ENCODE results near the gene MOK. TPM values are rescaled to one million over a fixed set of nuclear protein-coding genes. Genes with fewer than 3 reads are reported as not detected.

MOK gene
- total RNA-seq, 1 experiment from 2014 or later = 2.0 TPM

DNA sequence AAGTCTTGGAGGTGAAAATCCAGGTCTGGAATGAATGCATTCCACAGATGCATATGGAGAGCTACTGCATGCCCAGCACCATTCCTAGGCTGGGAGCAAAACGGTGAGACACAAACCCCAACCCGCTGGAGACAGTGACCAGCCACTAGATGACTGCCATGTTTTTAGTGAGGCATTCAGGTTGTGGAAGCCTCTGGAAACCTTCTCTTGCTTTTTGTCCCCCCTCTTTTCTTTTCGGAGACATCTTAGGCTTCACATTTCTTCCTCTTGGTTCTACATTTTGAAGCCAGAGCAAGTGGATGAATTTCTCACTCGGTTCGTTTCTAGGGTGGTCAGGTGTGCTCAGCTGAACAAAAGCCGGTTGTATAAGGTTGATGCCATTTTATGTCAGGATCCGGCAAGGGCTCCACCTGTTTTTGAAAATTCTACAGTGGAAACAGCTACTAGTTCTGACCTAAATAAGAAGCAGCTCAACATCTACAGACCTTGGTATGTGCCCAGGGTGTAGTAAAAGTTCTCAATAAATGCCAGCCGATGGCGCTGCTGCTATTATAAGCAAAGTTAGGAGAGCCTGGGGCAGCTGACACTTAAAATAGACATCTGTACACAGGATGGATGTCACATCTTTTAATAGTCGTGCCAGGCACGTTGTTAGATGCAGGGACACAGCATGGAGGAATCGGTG is 12.7 kb upstream of the MOK start:
- Mint-ChIP-seq H3K4me3 (peak overlapping the region; percentile 93), H3K27ac (peak overlapping the region; percentile 95), H3K27me3 (ENCODE audit: low read depth) (peaks cover 25% of the 10 kb centered on the region), H3K4me1 (peaks cover 49% of the 10 kb centered on the region), H3K9me3 (no peaks in the 10 kb centered on the region), H3K36me3 (no peaks in the 10 kb centered on the region)
- no peak for TF ChIP-seq SMAD3 (CRISPR knock-in tag; IDR thresholded peaks at IDR 0.05; ENCODE audit: borderline replicate concordance)
- TF ChIP-seq, protein P1, sequence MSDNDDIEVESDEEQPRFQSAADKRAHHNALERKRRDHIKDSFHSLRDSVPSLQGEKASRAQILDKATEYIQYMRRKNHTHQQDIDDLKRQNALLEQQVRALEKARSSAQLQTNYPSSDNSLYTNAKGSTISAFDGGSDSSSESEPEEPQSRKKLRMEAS (CRISPR knock-in tag; IDR thresholded peaks at IDR 0.05) = no peak
- TF ChIP-seq TEAD1 (CRISPR knock-in tag; IDR thresholded peaks at IDR 0.05) = no peak
- no peak for TF ChIP-seq ZNF138 (CRISPR knock-in tag; conservative IDR thresholded peaks at IDR 0.05)
- TF ChIP-seq FOXJ3 (CRISPR knock-in tag; IDR thresholded peaks at IDR 0.05; ENCODE audit: borderline replicate concordance) = no peak
- no peak for TF ChIP-seq ZBTB21 (CRISPR knock-in tag; IDR thresholded peaks at IDR 0.05; ENCODE audit: borderline replicate concordance)
- ChIA-PET CTCF (interaction anchor here (0.5 to 2.2 kb wide), 4 partner anchors 13 to 529 kb away, joined by 3 to 7 read pairs (median 3); partner anchors contain the start of gene MOK), POLR2A (interaction anchor here (1.3 kb wide), 1 partner anchor 192 kb away, joined by 3 read pairs; no protein-coding TSS in a partner anchor)
- ATAC-seq (no peak), DNase-seq (ENCODE audit: low spot score) (no peak)

DNA sequence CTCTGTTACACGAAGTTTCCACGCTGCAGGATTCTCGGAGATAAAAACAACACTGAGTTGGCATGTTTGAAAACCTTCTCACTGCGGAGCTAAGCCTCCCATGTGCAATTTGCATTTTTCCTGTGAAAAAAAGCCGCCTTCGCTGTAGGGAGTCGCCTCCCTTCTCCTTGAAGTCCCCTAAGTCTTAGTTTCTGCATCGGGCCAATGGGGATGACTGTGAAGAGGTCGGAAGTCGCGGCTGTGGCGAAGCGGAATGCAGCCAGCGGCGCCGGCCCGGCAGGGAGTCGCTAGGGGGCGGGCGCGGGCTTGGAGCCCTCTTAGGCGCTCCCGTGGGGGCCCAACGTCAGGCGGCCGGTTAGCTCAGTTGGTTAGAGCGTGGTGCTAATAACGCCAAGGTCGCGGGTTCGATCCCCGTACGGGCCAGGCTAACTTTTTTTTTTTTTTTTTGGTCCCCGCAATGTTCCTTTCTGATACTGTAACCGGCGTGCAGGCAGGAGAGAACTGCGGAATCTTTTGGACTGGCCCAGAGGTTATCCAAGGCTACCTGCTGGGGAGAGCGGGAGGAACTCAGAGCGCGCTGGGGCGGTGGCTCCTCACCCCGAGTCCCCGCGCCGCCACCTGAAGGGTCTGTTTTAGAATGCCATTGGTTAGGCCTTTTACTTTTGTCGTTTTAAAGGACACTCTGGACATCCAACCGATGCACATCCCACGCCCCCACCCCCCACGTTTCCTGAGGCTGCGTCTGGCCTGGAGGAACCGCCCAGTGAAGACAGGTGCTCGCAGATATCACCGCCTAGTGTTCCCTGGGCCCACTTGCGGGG is 12.0 kb upstream of the MOK start:
- Mint-ChIP-seq H3K4me1 (peaks cover 49% of the 10 kb centered on the region), H3K27ac (peak overlapping the region; percentile 98), H3K27me3 (ENCODE audit: low read depth) (peaks cover 25% of the 10 kb centered on the region), H3K4me3 (peak overlapping the region; percentile 93), H3K9me3 (no peaks in the 10 kb centered on the region), H3K36me3 (no peaks in the 10 kb centered on the region)
- CTCF ChIA-PET = interaction anchor here (0.5 to 3.6 kb wide), 10 partner anchors 12 to 1299 kb away, joined by 3 to 33 read pairs (median 4); partner anchors contain the start of gene MOK
- ATAC-seq = peak; percentile 66
- POLR2A ChIA-PET = interaction anchor here (0.6 to 1.3 kb wide), 7 partner anchors 95 to 311 kb away, joined by 3 to 13 read pairs (median 4); partner anchors contain the start of gene WDR20
- DNase-seq (ENCODE audit: low spot score) = peak; percentile 92
- no peak for TF ChIP-seq RORB (CRISPR knock-in tag; IDR thresholded peaks at IDR 0.05)
- TF ChIP-seq, protein P2, sequence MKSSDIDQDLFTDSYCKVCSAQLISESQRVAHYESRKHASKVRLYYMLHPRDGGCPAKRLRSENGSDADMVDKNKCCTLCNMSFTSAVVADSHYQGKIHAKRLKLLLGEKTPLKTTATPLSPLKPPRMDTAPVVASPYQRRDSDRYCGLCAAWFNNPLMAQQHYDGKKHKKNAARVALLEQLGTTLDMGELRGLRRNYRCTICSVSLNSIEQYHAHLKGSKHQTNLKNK (CRISPR knock-in tag; IDR thresholded peaks at IDR 0.05) = no peak; the same call in 1 of the 2 replicates
- no peak for TF ChIP-seq OVOL2 (CRISPR knock-in tag; IDR thresholded peaks at IDR 0.05; ENCODE audit: borderline replicate concordance)
- TF ChIP-seq, protein P3, sequence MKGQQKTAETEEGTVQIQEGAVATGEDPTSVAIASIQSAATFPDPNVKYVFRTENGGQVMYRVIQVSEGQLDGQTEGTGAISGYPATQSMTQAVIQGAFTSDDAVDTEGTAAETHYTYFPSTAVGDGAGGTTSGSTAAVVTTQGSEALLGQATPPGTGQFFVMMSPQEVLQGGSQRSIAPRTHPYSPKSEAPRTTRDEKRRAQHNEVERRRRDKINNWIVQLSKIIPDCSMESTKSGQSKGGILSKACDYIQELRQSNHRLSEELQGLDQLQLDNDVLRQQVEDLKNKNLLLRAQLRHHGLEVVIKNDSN (CRISPR knock-in tag; IDR thresholded peaks at IDR 0.05) = peak; percentile 37; the same call in 1 of the 2 replicates
- peak; percentile 63; the same call in 1 of the 2 replicates for TF ChIP-seq CBFB (CRISPR knock-in tag; IDR thresholded peaks at IDR 0.05; ENCODE audit: low read depth)
- peak; percentile 35; the same call in 1 of the 2 replicates for TF ChIP-seq CREB1 (CRISPR knock-in tag; IDR thresholded peaks at IDR 0.05)
- TF ChIP-seq ZNF671 (CRISPR knock-in tag; IDR thresholded peaks at IDR 0.05) = no peak
- TF ChIP-seq, protein P4, sequence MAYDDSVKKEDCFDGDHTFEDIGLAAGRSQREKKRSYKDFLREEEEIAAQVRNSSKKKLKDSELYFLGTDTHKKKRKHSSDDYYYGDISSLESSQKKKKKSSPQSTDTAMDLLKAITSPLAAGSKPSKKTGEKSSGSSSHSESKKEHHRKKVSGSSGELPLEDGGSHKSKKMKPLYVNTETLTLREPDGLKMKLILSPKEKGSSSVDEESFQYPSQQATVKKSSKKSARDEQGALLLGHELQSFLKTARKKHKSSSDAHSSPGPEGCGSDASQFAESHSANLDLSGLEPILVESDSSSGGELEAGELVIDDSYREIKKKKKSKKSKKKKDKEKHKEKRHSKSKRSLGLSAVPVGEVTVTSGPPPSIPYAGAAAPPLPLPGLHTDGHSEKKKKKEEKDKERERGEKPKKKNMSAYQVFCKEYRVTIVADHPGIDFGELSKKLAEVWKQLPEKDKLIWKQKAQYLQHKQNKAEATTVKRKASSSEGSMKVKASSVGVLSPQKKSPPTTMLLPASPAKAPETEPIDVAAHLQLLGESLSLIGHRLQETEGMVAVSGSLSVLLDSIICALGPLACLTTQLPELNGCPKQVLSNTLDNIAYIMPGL (CRISPR knock-in tag; IDR thresholded peaks at IDR 0.05) = peak; percentile 95
- TF ChIP-seq MYBL2 (CRISPR knock-in tag; IDR thresholded peaks at IDR 0.05) = no peak
- no peak for TF ChIP-seq TCF7 (CRISPR knock-in tag; IDR thresholded peaks at IDR 0.05; ENCODE audit: low read depth)
- peak; percentile 93; the same call in 1 of the 2 replicates for TF ChIP-seq GTF2I (CRISPR knock-in tag; conservative IDR thresholded peaks at IDR 0.05)
- TF ChIP-seq TEAD1 (CRISPR knock-in tag; IDR thresholded peaks at IDR 0.05) = peak; percentile 82; the same call in 1 of the 2 replicates
- TF ChIP-seq SMAD4 (CRISPR knock-in tag; IDR thresholded peaks at IDR 0.05) = no peak
- TF ChIP-seq, protein P5, sequence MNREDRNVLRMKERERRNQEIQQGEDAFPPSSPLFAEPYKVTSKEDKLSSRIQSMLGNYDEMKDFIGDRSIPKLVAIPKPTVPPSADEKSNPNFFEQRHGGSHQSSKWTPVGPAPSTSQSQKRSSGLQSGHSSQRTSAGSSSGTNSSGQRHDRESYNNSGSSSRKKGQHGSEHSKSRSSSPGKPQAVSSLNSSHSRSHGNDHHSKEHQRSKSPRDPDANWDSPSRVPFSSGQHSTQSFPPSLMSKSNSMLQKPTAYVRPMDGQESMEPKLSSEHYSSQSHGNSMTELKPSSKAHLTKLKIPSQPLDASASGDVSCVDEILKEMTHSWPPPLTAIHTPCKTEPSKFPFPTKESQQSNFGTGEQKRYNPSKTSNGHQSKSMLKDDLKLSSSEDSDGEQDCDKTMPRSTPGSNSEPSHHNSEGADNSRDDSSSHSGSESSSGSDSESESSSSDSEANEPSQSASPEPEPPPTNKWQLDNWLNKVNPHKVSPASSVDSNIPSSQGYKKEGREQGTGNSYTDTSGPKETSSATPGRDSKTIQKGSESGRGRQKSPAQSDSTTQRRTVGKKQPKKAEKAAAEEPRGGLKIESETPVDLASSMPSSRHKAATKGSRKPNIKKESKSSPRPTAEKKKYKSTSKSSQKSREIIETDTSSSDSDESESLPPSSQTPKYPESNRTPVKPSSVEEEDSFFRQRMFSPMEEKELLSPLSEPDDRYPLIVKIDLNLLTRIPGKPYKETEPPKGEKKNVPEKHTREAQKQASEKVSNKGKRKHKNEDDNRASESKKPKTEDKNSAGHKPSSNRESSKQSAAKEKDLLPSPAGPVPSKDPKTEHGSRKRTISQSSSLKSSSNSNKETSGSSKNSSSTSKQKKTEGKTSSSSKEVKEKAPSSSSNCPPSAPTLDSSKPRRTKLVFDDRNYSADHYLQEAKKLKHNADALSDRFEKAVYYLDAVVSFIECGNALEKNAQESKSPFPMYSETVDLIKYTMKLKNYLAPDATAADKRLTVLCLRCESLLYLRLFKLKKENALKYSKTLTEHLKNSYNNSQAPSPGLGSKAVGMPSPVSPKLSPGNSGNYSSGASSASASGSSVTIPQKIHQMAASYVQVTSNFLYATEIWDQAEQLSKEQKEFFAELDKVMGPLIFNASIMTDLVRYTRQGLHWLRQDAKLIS (CRISPR knock-in tag; IDR thresholded peaks at IDR 0.05; ENCODE audit: borderline replicate concordance) = no peak; the same call in 1 of the 2 replicates
- TF ChIP-seq, protein P6, sequence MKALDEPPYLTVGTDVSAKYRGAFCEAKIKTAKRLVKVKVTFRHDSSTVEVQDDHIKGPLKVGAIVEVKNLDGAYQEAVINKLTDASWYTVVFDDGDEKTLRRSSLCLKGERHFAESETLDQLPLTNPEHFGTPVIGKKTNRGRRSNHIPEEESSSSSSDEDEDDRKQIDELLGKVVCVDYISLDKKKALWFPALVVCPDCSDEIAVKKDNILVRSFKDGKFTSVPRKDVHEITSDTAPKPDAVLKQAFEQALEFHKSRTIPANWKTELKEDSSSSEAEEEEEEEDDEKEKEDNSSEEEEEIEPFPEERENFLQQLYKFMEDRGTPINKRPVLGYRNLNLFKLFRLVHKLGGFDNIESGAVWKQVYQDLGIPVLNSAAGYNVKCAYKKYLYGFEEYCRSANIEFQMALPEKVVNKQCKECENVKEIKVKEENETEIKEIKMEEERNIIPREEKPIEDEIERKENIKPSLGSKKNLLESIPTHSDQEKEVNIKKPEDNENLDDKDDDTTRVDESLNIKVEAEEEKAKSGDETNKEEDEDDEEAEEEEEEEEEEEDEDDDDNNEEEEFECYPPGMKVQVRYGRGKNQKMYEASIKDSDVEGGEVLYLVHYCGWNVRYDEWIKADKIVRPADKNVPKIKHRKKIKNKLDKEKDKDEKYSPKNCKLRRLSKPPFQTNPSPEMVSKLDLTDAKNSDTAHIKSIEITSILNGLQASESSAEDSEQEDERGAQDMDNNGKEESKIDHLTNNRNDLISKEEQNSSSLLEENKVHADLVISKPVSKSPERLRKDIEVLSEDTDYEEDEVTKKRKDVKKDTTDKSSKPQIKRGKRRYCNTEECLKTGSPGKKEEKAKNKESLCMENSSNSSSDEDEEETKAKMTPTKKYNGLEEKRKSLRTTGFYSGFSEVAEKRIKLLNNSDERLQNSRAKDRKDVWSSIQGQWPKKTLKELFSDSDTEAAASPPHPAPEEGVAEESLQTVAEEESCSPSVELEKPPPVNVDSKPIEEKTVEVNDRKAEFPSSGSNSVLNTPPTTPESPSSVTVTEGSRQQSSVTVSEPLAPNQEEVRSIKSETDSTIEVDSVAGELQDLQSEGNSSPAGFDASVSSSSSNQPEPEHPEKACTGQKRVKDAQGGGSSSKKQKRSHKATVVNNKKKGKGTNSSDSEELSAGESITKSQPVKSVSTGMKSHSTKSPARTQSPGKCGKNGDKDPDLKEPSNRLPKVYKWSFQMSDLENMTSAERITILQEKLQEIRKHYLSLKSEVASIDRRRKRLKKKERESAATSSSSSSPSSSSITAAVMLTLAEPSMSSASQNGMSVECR (CRISPR knock-in tag; IDR thresholded peaks at IDR 0.05; ENCODE audit: borderline replicate concordance) = no peak

All from WTC11 (cell line).